Fibroblast of pulmonary artery (primary cell): ENCODE results near the gene HOXA2.

ENCODE experiments used
- DNase-seq: peaks from one replicate; pipeline ENCODE4 v3.0.0-alpha.2; 2010; ENCODE audit warnings: low read depth
- H3K4me3 ChIP-seq: replicated peaks from 2 replicates; pipeline ENCODE4 v1.5.1; 2011; ENCODE audit warnings: low read depth, mild to moderate bottlenecking, control low read depth, low read length, moderate library complexity
- TF ChIP-seq, protein P1 (sequence below): IDR thresholded peaks from 2 replicates; pipeline ENCODE4 v1.5.1; 2011; ENCODE audit warnings: mild to moderate bottlenecking, control low read depth, low read length, inconsistent platforms; ENCODE audit errors: missing control alignments

HOXA2 gene

DNA sequence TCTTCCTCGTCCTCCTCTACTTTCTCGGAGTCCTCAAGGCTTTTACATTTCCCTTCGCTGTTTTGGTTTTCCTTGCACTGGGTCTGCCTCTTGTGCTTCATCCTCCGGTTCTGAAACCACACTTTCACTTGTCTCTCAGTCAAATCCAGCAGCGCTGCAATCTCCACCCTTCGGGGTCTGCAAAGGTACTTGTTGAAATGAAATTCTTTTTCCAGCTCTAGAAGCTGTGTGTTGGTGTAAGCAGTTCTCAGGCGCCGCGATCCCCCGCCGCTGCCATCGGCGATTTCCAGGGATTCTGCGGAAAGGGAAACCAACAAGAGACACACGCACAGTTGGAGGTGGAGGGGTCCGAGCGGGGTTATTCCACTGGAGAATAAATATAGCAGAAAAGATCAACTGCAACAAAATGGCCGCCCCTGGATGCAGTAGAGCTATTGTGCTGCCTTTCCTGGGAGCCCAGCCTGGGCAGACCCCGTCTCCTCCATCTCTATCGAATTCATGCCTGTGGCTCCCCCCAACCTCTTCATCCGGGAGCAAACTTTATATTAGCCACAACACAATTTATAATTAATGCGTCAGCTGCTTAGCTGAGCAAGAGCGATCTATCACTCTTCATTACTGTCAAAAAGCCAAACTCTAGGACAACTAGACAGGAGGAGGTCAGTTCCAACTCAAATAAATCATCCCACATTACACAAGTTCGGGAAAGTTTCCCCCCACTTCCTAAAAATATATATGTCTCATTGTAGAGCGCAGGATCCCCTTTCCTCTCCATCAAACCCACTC, 1.1 kb downstream of the HOXA2 start:
- peak; percentile 47 for DNase-seq
- H3K4me3 ChIP-seq, result peak overlapping the region; percentile 22
- TF ChIP-seq, protein P1, sequence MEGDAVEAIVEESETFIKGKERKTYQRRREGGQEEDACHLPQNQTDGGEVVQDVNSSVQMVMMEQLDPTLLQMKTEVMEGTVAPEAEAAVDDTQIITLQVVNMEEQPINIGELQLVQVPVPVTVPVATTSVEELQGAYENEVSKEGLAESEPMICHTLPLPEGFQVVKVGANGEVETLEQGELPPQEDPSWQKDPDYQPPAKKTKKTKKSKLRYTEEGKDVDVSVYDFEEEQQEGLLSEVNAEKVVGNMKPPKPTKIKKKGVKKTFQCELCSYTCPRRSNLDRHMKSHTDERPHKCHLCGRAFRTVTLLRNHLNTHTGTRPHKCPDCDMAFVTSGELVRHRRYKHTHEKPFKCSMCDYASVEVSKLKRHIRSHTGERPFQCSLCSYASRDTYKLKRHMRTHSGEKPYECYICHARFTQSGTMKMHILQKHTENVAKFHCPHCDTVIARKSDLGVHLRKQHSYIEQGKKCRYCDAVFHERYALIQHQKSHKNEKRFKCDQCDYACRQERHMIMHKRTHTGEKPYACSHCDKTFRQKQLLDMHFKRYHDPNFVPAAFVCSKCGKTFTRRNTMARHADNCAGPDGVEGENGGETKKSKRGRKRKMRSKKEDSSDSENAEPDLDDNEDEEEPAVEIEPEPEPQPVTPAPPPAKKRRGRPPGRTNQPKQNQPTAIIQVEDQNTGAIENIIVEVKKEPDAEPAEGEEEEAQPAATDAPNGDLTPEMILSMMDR, result no peak

DNA sequence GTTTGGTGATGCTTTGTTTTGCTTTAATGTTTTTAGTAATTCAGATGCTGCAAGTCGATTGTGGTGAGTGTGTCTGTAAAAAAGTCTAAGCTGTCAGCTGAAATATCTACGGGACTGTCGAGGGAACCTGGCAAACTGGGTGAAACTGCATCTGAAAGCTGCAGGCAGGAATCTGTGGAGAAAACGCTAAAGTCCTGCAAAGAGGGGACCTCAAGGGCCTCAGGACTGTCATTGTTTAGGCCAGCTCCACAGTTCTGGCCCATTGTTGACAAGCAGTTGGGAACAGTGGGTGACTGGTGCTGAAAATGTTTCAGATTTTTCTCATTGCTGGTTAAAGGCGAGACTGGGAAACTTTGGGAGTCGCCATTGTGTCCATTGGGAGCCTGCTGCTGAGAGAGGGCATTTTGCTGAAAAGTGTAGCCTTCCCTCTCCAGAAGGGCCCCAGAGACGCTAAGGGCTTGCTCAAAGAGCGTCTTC, 1.8 kb downstream of the HOXA2 start:
- no peak for DNase-seq
- H3K4me3 ChIP-seq, result peak overlapping the region; percentile 22
- TF ChIP-seq, protein P1, result no peak

DNA sequence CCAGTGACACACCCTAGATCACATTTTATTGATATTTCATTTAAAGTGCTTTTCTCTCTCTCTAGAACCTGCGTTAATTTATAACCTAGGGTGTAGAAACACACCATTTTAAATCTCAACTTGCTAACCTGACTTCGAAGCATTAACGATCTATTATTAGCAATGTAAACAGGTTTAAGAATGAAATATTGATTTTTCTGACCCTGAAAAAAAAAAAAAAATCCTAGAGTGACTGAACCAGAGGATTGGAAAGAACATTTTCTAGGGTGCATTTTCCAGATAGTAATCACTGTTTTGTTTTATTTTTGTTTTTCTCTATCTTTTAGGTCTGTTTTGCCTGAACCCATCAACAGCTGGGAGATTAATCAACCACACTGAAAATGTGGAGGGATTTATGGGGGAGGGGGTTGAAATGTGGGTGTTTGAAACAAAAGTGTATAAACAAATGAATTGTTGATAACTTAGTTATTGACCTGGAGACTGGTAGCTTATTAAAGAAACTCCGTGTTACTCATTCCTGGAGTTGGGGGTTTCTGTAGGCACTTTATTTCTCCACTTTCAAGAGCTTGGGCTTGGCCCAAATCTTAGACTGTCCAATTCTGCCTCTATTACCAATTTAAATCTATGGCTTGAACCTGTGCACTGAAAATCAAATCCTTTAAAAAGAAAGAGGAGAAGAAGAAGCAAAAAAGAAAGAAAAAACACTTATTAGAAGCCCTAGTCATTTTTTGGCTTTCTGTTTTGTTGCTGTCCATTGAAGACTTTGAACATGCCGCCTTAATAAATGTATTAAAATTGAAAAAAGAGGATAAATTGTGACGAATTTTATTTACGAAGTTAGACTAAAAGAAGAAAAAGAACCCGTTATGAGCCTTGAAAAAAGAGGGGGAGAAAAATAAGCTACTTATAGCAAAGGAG, 2.8 kb downstream of the HOXA2 start:
- DNase-seq, result no peak
- TF ChIP-seq, protein P1, result no peak
- no peak overlapping the region for H3K4me3 ChIP-seq

DNA sequence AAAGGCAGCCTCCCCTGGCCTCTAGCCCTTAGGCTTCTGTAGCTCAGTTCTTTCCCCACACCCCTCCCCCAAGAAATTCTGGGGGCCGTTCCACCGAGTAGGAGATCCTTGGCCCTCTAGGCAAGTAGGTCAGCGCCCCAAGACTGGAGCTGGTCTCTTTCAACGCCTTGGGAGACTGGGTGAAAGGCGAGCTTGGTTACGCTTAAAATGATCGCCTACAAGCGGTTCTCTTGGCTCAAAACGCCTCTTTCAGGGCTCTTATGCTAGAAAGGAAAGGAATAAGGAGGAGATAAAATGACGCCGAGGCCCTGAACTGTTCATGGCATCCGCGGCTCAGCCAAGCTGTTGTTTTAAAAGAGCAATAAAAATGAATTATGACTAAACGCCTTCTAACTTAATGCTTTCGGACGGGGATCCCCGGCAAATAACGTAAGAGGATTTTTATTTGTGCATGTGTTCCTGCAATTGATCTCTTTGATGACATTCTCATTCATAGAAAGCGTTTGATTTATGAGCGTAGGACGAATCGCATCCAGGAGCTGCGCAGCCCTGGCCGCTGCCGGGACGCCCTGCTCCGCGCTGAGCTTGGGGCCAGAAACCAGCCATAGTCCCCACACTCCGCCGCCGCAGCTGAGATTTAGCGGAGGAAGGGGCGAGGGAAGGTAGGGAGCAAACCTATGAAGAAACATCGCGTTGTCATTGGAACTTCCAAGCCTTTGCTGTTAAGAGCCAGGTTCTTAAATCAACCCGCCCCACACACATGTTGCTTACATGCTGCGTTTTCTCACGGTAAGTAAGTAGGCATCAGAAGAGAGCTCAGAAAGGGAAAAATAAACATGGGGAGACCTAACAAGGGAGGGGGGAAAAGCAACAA, 3.7 kb downstream of the HOXA2 start:
- peak overlapping the region; percentile 55 for H3K4me3 ChIP-seq
- no peak for DNase-seq
- TF ChIP-seq, protein P1, result no peak

DNA sequence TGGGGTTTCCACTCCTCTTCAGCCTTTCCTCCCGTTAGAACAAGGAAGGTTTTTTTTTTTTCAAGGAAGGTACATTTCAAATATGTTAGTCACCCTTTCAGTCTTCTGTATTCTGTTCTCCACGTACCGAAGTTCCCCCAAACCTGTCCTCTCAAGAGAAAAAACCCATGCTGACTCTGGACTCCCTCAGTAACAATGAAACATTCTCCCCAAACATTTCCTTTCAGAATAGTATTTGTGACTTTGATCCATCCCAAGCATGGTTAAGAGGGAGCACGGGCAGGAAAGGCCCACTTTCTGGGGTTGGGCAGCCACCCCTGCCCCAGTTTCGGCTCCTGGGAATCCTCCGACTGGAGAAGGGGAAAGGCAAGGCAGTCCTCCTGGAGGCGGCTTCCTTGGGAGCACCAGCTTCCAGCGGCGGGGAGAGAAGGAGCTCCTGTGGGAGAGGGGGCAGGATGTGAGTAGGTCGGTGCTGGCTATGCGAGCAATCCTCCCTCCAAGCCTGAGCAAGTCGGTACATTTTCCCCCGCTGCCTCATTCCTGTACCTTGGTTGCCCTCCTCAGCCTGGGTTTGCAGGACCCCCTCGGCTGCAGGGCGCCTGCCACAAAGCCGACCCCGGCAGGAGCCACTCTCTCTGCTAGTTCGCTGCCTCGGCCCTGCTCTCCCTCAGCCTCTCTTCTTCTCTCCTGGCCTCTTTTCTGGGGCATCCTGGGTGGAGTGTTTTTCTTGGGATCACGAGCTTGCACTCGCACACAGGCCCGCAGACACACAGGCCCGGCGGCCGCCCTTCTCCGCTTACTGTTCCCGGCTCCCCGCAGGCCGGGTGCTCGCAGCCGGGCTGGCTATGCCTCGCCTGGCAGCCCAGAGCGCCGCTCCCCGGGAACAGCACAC, 4.6 kb downstream of the HOXA2 start:
- H3K4me3 ChIP-seq, result peak overlapping the region; percentile 55
- no peak for DNase-seq
- TF ChIP-seq, protein P1, result no peak
